Fibroblast of the conjunctiva (primary cell): ENCODE data around the gene MYOZ2.

Source experiments
- DNase-seq: peaks from one replicate; pipeline ENCODE4 v3.0.0-alpha.2; 2010; ENCODE audit warnings: low read depth

The MYOZ2 gene

GRCh38 chr4:119135721-119136121 is at the start of gene MYOZ2:
TSS of gene MYOZ2 (plus strand) at chr4:119135832. CDS start at chr4:119136526, 694 bp downstream.
- DNase-seq: no peak

GRCh38 chr4:119087121-119087520 is 48.5 kb upstream of the MYOZ2 start:
- no peak for DNase-seq

GRCh38 chr4:119087656-119088055 is 48.0 kb upstream of the MYOZ2 start:
- no peak for DNase-seq

GRCh38 chr4:119093042-119093827 is 42.4 kb upstream of the MYOZ2 start:
- DNase-seq: no peak

- DNase-seq: no peak
Observed at GRCh38 chr4:119097282-119097900, 38.2 kb upstream of the MYOZ2 start.

- no peak for DNase-seq
Observed at GRCh38 chr4:119098306-119098705, 37.3 kb upstream of the MYOZ2 start.

- DNase-seq: peak; percentile 64
Observed at GRCh38 chr4:119099227-119099810, 36.3 kb upstream of the MYOZ2 start.

GRCh38 chr4:119100655-119101054 is 35.0 kb upstream of the MYOZ2 start:
- no peak for DNase-seq

- DNase-seq: peak; percentile 96
Observed at GRCh38 chr4:119103263-119103662, 32.4 kb upstream of the MYOZ2 start.

- DNase-seq: no peak
Observed at GRCh38 chr4:119104644-119105273, 30.9 kb upstream of the MYOZ2 start.

GRCh38 chr4:119105605-119106004 is 30.0 kb upstream of the MYOZ2 start:
- no peak for DNase-seq

GRCh38 chr4:119106036-119107000 is 29.3 kb upstream of the MYOZ2 start:
- DNase-seq: no peak

- DNase-seq: no peak
Observed at GRCh38 chr4:119110121-119110520, 25.5 kb upstream of the MYOZ2 start.

GRCh38 chr4:119111296-119111695 is 24.3 kb upstream of the MYOZ2 start:
- no peak for DNase-seq

GRCh38 chr4:119113033-119113655 is 22.5 kb upstream of the MYOZ2 start:
- DNase-seq: peak; percentile 78

- DNase-seq: no peak
Observed at GRCh38 chr4:119116021-119116420, 19.6 kb upstream of the MYOZ2 start.

GRCh38 chr4:119116925-119117900 is 18.4 kb upstream of the MYOZ2 start:
- no peak for DNase-seq

- no peak for DNase-seq
Observed at GRCh38 chr4:119118397-119118796, 17.2 kb upstream of the MYOZ2 start.

- DNase-seq: peak; percentile 47
Observed at GRCh38 chr4:119124352-119124751, 11.3 kb upstream of the MYOZ2 start.

- no peak for DNase-seq
Observed at GRCh38 chr4:119125931-119126330, 9.7 kb upstream of the MYOZ2 start.
